ENCODE results near the gene EXD3.

EXD3 gene

DNA sequence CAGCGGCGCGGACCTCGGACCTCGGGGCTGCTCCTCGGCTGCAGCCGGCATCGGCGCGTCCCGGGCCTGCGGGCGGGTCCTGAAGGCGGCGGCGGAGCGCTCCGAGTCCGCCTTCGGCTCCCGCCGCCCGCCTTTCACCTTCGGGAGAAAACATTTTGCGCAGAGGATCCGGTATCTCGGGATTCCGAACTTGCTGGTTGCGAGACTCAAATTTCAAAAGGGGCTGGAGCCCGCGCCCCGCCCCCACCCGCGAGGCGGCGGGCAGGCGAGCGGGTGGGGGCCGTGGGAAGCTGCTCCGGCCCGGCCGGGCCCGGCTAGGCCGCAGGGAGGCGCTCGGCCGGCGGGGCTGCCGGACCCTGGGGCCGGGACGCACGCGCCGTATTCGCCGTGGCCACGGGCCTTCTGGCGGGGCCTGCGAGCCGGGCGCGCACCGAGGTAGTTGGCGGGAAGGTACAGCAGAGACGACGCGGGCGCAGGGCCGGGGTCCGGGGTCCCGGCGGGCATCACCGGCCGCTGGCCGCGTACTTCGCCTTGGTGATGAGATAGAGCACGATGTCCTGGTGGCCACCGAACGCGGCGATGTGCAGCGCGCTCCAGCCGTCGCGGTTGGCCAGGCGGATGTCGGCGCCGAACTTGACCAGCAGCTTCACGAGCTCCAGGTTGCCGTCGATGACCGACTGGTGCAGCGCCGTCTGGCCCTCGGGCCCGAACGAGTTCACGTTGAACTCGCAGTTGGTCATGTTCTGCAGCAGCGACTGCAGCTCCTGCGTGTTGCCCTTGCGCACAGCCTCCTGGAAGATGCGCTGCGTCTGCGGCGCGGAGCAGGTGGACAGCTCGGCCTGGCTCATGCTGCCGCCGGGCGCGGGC, 121.6 kb downstream of the EXD3 start:
- in situ Hi-C loops (cut with MboI; ENCODE audit: low sequenced_read_pairs, unreplicated experiment), result no loop called here

GRCh38 chr9:137300567-137301080, 122.3 kb downstream of the EXD3 start:
- in situ Hi-C loops (cut with MboI; ENCODE audit: low sequenced_read_pairs, unreplicated experiment), result no loop called here
- DNase-seq (ENCODE audit: low spot score), result no peak
- TF ChIP-seq, protein P1, sequence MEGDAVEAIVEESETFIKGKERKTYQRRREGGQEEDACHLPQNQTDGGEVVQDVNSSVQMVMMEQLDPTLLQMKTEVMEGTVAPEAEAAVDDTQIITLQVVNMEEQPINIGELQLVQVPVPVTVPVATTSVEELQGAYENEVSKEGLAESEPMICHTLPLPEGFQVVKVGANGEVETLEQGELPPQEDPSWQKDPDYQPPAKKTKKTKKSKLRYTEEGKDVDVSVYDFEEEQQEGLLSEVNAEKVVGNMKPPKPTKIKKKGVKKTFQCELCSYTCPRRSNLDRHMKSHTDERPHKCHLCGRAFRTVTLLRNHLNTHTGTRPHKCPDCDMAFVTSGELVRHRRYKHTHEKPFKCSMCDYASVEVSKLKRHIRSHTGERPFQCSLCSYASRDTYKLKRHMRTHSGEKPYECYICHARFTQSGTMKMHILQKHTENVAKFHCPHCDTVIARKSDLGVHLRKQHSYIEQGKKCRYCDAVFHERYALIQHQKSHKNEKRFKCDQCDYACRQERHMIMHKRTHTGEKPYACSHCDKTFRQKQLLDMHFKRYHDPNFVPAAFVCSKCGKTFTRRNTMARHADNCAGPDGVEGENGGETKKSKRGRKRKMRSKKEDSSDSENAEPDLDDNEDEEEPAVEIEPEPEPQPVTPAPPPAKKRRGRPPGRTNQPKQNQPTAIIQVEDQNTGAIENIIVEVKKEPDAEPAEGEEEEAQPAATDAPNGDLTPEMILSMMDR (IDR thresholded peaks at IDR 0.05; ENCODE audit: borderline replicate concordance, control extremely low read depth, extremely low read depth, insufficient read depth, missing control alignments), result no peak

More for the DNA sequence above, 121.6 kb downstream of the EXD3 start:
- TF ChIP-seq, protein P1 (IDR thresholded peaks at IDR 0.05; ENCODE audit: borderline replicate concordance, control extremely low read depth, extremely low read depth, insufficient read depth, missing control alignments), result peak; percentile 64
- peak; percentile 73 for DNase-seq (ENCODE audit: low spot score)

- in situ Hi-C loops (cut with MboI; ENCODE audit: low sequenced_read_pairs, unreplicated experiment), result loop anchor here (25.0 kb wide), 1 partner anchor 237 kb away; no protein-coding TSS in a partner anchor
- TF ChIP-seq, protein P1 (IDR thresholded peaks at IDR 0.05; ENCODE audit: borderline replicate concordance, control extremely low read depth, extremely low read depth, insufficient read depth, missing control alignments), result no peak
- no peak for DNase-seq (ENCODE audit: low spot score)
These were observed 123.0 kb downstream of the EXD3 start for GRCh38 chr9:137299938-137300337.

DNA sequence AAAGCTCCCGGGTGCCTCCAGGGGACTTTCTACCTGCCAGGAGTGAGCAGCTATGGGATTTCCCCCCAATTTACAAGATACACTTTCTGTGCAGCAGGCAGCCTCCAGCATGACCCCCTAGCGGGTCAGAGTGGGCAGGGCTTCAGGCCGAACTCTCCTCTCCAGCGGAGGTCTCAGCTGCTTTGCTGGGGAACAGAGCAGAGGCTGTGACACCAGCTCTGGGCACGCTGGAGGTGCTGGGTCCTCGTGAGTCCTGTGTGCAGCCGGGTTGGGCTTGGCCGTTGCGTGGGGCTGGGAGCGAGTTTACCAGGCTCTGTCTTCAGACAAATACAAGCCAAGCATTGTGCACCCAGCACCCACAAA, 123.8 kb downstream of the EXD3 start:
- no peak for DNase-seq (ENCODE audit: low spot score)
- in situ Hi-C loops (cut with MboI; ENCODE audit: low sequenced_read_pairs, unreplicated experiment), result loop anchor here (25.0 kb wide), 1 partner anchor 238 kb away; no protein-coding TSS in a partner anchor
- TF ChIP-seq, protein P1 (IDR thresholded peaks at IDR 0.05; ENCODE audit: borderline replicate concordance, control extremely low read depth, extremely low read depth, insufficient read depth, missing control alignments), result no peak

- TF ChIP-seq, protein P1 (IDR thresholded peaks at IDR 0.05; ENCODE audit: borderline replicate concordance, control extremely low read depth, extremely low read depth, insufficient read depth, missing control alignments), result no peak
- no peak for DNase-seq (ENCODE audit: low spot score)
- in situ Hi-C loops (cut with MboI; ENCODE audit: low sequenced_read_pairs, unreplicated experiment), result loop anchor here (25.0 kb wide), 1 partner anchor 239 kb away; no protein-coding TSS in a partner anchor
These were observed 124.4 kb downstream of the EXD3 start for GRCh38 chr9:137298401-137299202.

GRCh38 chr9:137297966-137298365, 125.0 kb downstream of the EXD3 start:
- DNase-seq (ENCODE audit: low spot score), result no peak
- in situ Hi-C loops (cut with MboI; ENCODE audit: low sequenced_read_pairs, unreplicated experiment), result loop anchor here (25.0 kb wide), 1 partner anchor 239 kb away; no protein-coding TSS in a partner anchor
- TF ChIP-seq, protein P1 (IDR thresholded peaks at IDR 0.05; ENCODE audit: borderline replicate concordance, control extremely low read depth, extremely low read depth, insufficient read depth, missing control alignments), result no peak
